Right lobe of liver (tissue), 6 donors: ENCODE data around the gene STRIP2. TPM values are rescaled to one million over a fixed set of nuclear protein-coding genes. Genes with fewer than 3 reads are reported as not detected.
"Not testable (repeated sequence)": the region's sequence is repeated elsewhere in the genome, so short reads cannot be mapped to it uniquely, and the experiment has no call there.

Experiments used
- ATAC-seq, 4 donors: fragments of 200-7000 bp; cut with Tn5 transposase; one replicate each; pipeline ENCODE4 v1.9.1; 2020; ENCODE audit warnings: mild to moderate bottlenecking in 4 of 4, moderate library complexity in 4 of 4
- DNase-seq, 3 donors: peaks; one replicate each; pipeline ENCODE4 v3.0.0-alpha.2; 2020
- H3K27ac ChIP-seq, 3 donors: fragments of 200-600 bp; one replicate each; pipeline ENCODE4 v1.8.0; 2022
- H3K27me3 ChIP-seq, 2 donors: fragments of 200-600 bp; one replicate each; pipeline ENCODE4 v1.8.0; 2022
- H3K36me3 ChIP-seq, 4 donors: fragments of 200-600 bp; sonication (generic) in 1 of 4; one replicate each; pipeline versions ENCODE4 v1.5.1 to v1.8.0; 2017 to 2022; ENCODE audit warnings: control low read depth in 1 of 4
- H3K4me1 ChIP-seq, 4 donors: fragments of 200-600 bp; sonication (generic) in 1 of 4; one replicate each; pipeline versions ENCODE4 v1.5.1 to v1.8.0; 2017 to 2022; ENCODE audit warnings: control low read depth in 1 of 4
- H3K4me3 ChIP-seq, 3 donors: fragments of 200-600 bp; one replicate each; pipeline ENCODE4 v1.8.0; 2022
- H3K9me3 ChIP-seq, 4 donors: fragments of 200-600 bp; sonication (generic) in 1 of 4; one replicate each; pipeline versions ENCODE4 v1.5.1 to v1.8.0; 2017 to 2022; ENCODE audit warnings: control low read depth in 1 of 4
- CTCF ChIP-seq, 4 donors: fragments of 200-600 bp in 3 of 4; fragments of 450-650 bp in 1 of 4; IDR thresholded peaks; one replicate each; pipeline versions ENCODE4 v1.5.1 to v1.8.0; 2016 to 2022; ENCODE audit warnings: antibody characterized with exemption in 4 of 4, mild to moderate bottlenecking in 2 of 4
- POLR2A ChIP-seq: fragments of 450-650 bp; IDR thresholded peaks from one replicate; pipeline ENCODE4 v1.6.1; 2017; ENCODE audit warnings: antibody characterized with exemption, mild to moderate bottlenecking
- WGBS: methylation state at CpG from one replicate; pipeline ENCODE4 v1.1.6; 2018; ENCODE audit warnings: low coverage, low lambda C conversion rate; ENCODE audit not compliant: insufficient coverage; ENCODE audit errors: missing lambda C conversion rate; 5-methylcytosine and 5-hydroxymethylcytosine counted together
- intact Hi-C, 2 donors: fragments of 100-400 bp; cut with DNase I; formaldehyde crosslinking; loops; one replicate each; pipeline versions ENCODE4 v1.11.2 to v1.14.1; 2022
- total RNA-seq, 6 experiments: library from RNA; depleted of rRNA in 2 of 6; stranded (reverse); fragments of >200 nt in 2 of 6; fragmentation: NEBNext Ultra II Directional in 3 of 6; extraction: Animal tissue kit (Norgen Biotek cat#: 25700) in 3 of 6; gene quantifications; one replicate each; pipeline versions ENCODE4 v1.1.0 to v1.2.4, GENCODE V29; 2016 to 2023
- donor health status: DM: no; HTN: yes; CAD: no.
- donor health status: DM: no; HTN: no; CAD: no.
- donor health status: DM: no; HTN: no; CAD: no.
- donor health status: DM: no; HTN: yes; CAD: no.
- donor health status: DM: no; HTN: yes; CAD: no.

Gene STRIP2
- total RNA-seq, 6 experiments from 2014 or later: 0.24 to 0.86 (median 0.42) TPM

GRCh38 chr7:129401228-129401966, 32.8 kb upstream of the STRIP2 start:
- Histone ChIP-seq H3K27me3 (no peaks in the 10 kb centered on the region), H3K4me1 (no peaks in the 10 kb centered on the region), H3K4me3 (no peak overlapping the region), H3K9me3 (no peaks in the 10 kb centered on the region), H3K27ac (no peak overlapping the region), H3K36me3 (peaks cover 0 to 11% (median 0%) of the 10 kb centered on the region in 4 donors)
- peak in 3 of 4 donors; percentile 54 to 82 (median 81) for ATAC-seq
- 86% methylated on average over 1 of the region's 1 CpG for WGBS
- no peak for DNase-seq
- intact Hi-C loops: no loop called here
- no peak for TF ChIP-seq CTCF (IDR thresholded peaks at IDR 0.05)
- TF ChIP-seq POLR2A: no peak

- no peaks in the 10 kb centered on the region for H3K4me1 ChIP-seq
- 79% methylated on average over 3 of the region's 3 CpGs for WGBS
- no peak overlapping the region for H3K4me3 ChIP-seq
- no peaks in the 10 kb centered on the region for H3K9me3 ChIP-seq
- intact Hi-C loops: no loop called here
- peaks cover 0 to 10% (median 0%) of the 10 kb centered on the region in 4 donors for H3K36me3 ChIP-seq
- DNase-seq (no peak), ATAC-seq (peak in 2 of 4 donors; percentile 41 to 42)
- no peaks in the 10 kb centered on the region for H3K27me3 ChIP-seq
- TF ChIP-seq POLR2A (no peak), CTCF (IDR thresholded peaks at IDR 0.05) (no peak)
- H3K27ac ChIP-seq: no peak overlapping the region
These were observed 32.0 kb upstream of the STRIP2 start for GRCh38 chr7:129401967-129402860.

GRCh38 chr7:129405527-129405926, 28.7 kb upstream of the STRIP2 start:
- Histone ChIP-seq H3K4me3 (no peak overlapping the region), H3K27ac (no peak overlapping the region), H3K36me3 (peaks cover 0 to 6% (median 0%) of the 10 kb centered on the region in 4 donors), H3K4me1 (no peaks in the 10 kb centered on the region), H3K9me3 (no peaks in the 10 kb centered on the region), H3K27me3 (no peaks in the 10 kb centered on the region)
- DNase-seq (no peak), ATAC-seq (no peak)
- TF ChIP-seq POLR2A (no peak), CTCF (IDR thresholded peaks at IDR 0.05) (no peak)
- intact Hi-C loops: no loop called here

- intact Hi-C loops, H3K4me1 ChIP-seq, H3K27ac ChIP-seq, H3K9me3 ChIP-seq, ATAC-seq, H3K36me3 ChIP-seq, DNase-seq, H3K27me3 ChIP-seq, H3K4me3 ChIP-seq: not testable (repeated sequence)
- WGBS: 79% methylated on average over 8 of the region's 8 CpGs
These were observed 24.0 kb upstream of the STRIP2 start for GRCh38 chr7:129410238-129410637.

GRCh38 chr7:129412501-129412900, 21.7 kb upstream of the STRIP2 start:
- Histone ChIP-seq H3K4me3 (no peak overlapping the region), H3K27ac (no peak overlapping the region), H3K9me3 (no peaks in the 10 kb centered on the region), H3K27me3 (no peaks in the 10 kb centered on the region), H3K36me3 (no peaks in the 10 kb centered on the region), H3K4me1 (no peaks in the 10 kb centered on the region)
- WGBS: 95% methylated on average over 3 of the region's 4 CpGs
- ATAC-seq (no peak), DNase-seq (no peak)
- intact Hi-C loops: no loop called here
- no peak for TF ChIP-seq CTCF (IDR thresholded peaks at IDR 0.05)
- TF ChIP-seq POLR2A: no peak
